ENCODE results near the gene INAFM1.
A peak's percentile ranks its signal among the peaks of the same experiment; 100 is the strongest.
"Not testable (repeated sequence)": the region's sequence is repeated elsewhere in the genome, so short reads cannot be mapped to it uniquely, and the experiment has no call there.

The INAFM1 gene

GRCh38 chr19:47284324-47284899 lies 9.7 kb downstream of the INAFM1 start:
- no peak overlapping the region for H3K4me2 ChIP-seq (ENCODE audit: low read length)
- DNase-seq = peak; percentile 61

GRCh38 chr19:47296036-47296435 lies 21.4 kb downstream of the INAFM1 start:
- Histone ChIP-seq H2BK120ac (ENCODE audit: low read depth, low read length) (no peak overlapping the region), H3K4me1 (ENCODE audit: control insufficient read depth, low read depth, low read length) (no peaks in the 10 kb centered on the region), H4K5ac (ENCODE audit: low read length) (no peak overlapping the region), H3K4me2 (ENCODE audit: low read length) (no peak overlapping the region), H3K9ac (ENCODE audit: low read length) (no peak overlapping the region), H3K79me2 (ENCODE audit: control insufficient read depth, insufficient read depth, low read length) (no peaks in the 10 kb centered on the region), H3K4ac (ENCODE audit: low read depth, low read length) (no peak overlapping the region), H3K27ac (ENCODE audit: low read depth, low read length) (no peak overlapping the region), H3K56ac (ENCODE audit: low read length) (peak overlapping the region; percentile 51), H3K23ac (ENCODE audit: low read length) (no peak overlapping the region), H2BK15ac (replicated peaks; ENCODE audit: low read depth) (no peak overlapping the region), H3K18ac (ENCODE audit: low read length) (peak overlapping the region; percentile 23), H3K36me3 (ENCODE audit: control insufficient read depth, insufficient read depth, low read length) (no peaks in the 10 kb centered on the region), H2AK5ac (ENCODE audit: low read length) (no peak overlapping the region), H3K79me1 (ENCODE audit: low read length) (no peaks in the 10 kb centered on the region), H2BK5ac (ENCODE audit: low read length) (no peak overlapping the region), H3K4me3 (ENCODE audit: low read length) (no peak overlapping the region), H3K27me3 (ENCODE audit: insufficient read depth, low read length, poor library complexity) (no peaks in the 10 kb centered on the region), H4K8ac (ENCODE audit: low read depth, low read length) (no peak overlapping the region)
- no CpG with 5 or more reads among the region's 12 CpGs for WGBS (ENCODE audit: extremely low coverage, insufficient coverage, low lambda C conversion rate)
- DNase-seq = peak; percentile 97

More at GRCh38 chr19:47284324-47284899, 9.7 kb downstream of the INAFM1 start:
- H3K4ac ChIP-seq (ENCODE audit: low read depth, low read length) = no peak overlapping the region
- H3K27me3 ChIP-seq (ENCODE audit: insufficient read depth, low read length, poor library complexity) = no peaks in the 10 kb centered on the region
- no peak overlapping the region for H4K5ac ChIP-seq (ENCODE audit: low read length)
- no peak overlapping the region for H2BK15ac ChIP-seq (replicated peaks; ENCODE audit: low read depth)
- no CpG with 5 or more reads among the region's 9 CpGs for WGBS (ENCODE audit: extremely low coverage, insufficient coverage, low lambda C conversion rate)
- no peak overlapping the region for H3K18ac ChIP-seq (ENCODE audit: low read length)
- H3K4me3 ChIP-seq (ENCODE audit: low read length) = no peak overlapping the region
- no peak overlapping the region for H3K23ac ChIP-seq (ENCODE audit: low read length)
- H2BK120ac ChIP-seq (ENCODE audit: low read depth, low read length) = no peak overlapping the region
- no peak overlapping the region for H3K9ac ChIP-seq (ENCODE audit: low read length)
- H3K27ac ChIP-seq (ENCODE audit: low read depth, low read length) = no peak overlapping the region
- H4K8ac ChIP-seq (ENCODE audit: low read depth, low read length) = no peak overlapping the region
- H3K56ac ChIP-seq (ENCODE audit: low read length) = no peak overlapping the region
- no peaks in the 10 kb centered on the region for H3K36me3 ChIP-seq (ENCODE audit: control insufficient read depth, insufficient read depth, low read length)
- H3K79me1 ChIP-seq (ENCODE audit: low read length) = no peaks in the 10 kb centered on the region
- H2BK5ac ChIP-seq (ENCODE audit: low read length) = no peak overlapping the region
- no peak overlapping the region for H2AK5ac ChIP-seq (ENCODE audit: low read length)
- H3K4me1 ChIP-seq (ENCODE audit: control insufficient read depth, low read depth, low read length) = no peaks in the 10 kb centered on the region
- no peaks in the 10 kb centered on the region for H3K79me2 ChIP-seq (ENCODE audit: control insufficient read depth, insufficient read depth, low read length)

GRCh38 chr19:47300867-47301266 lies 26.2 kb downstream of the INAFM1 start:
- WGBS (ENCODE audit: extremely low coverage, insufficient coverage, low lambda C conversion rate) = no CpG with 5 or more reads among the region's 14 CpGs
- H2BK120ac ChIP-seq (ENCODE audit: low read depth, low read length); H3K56ac ChIP-seq (ENCODE audit: low read length); H3K23ac ChIP-seq (ENCODE audit: low read length); H2BK15ac ChIP-seq (replicated peaks; ENCODE audit: low read depth); H2BK5ac ChIP-seq (ENCODE audit: low read length); H3K79me1 ChIP-seq (ENCODE audit: low read length); H3K4ac ChIP-seq (ENCODE audit: low read depth, low read length); H3K4me3 ChIP-seq (ENCODE audit: low read length); H4K5ac ChIP-seq (ENCODE audit: low read length); H3K27me3 ChIP-seq (ENCODE audit: insufficient read depth, low read length, poor library complexity); H3K27ac ChIP-seq (ENCODE audit: low read depth, low read length); DNase-seq; H2AK5ac ChIP-seq (ENCODE audit: low read length); H3K4me1 ChIP-seq (ENCODE audit: control insufficient read depth, low read depth, low read length); H3K4me2 ChIP-seq (ENCODE audit: low read length); H3K9ac ChIP-seq (ENCODE audit: low read length); H3K36me3 ChIP-seq (ENCODE audit: control insufficient read depth, insufficient read depth, low read length); H4K8ac ChIP-seq (ENCODE audit: low read depth, low read length); H3K79me2 ChIP-seq (ENCODE audit: control insufficient read depth, insufficient read depth, low read length); H3K18ac ChIP-seq (ENCODE audit: low read length): not testable (repeated sequence)

- no peak overlapping the region for H4K8ac ChIP-seq (ENCODE audit: low read depth, low read length)
- H3K27me3 ChIP-seq (ENCODE audit: insufficient read depth, low read length, poor library complexity) = no peaks in the 10 kb centered on the region
- H2BK120ac ChIP-seq (ENCODE audit: low read depth, low read length) = no peak overlapping the region
- H2AK5ac ChIP-seq (ENCODE audit: low read length) = no peak overlapping the region
- no peak overlapping the region for H3K18ac ChIP-seq (ENCODE audit: low read length)
- H2BK15ac ChIP-seq (replicated peaks; ENCODE audit: low read depth) = no peak overlapping the region
- no peaks in the 10 kb centered on the region for H3K79me1 ChIP-seq (ENCODE audit: low read length)
- H3K36me3 ChIP-seq (ENCODE audit: control insufficient read depth, insufficient read depth, low read length) = no peaks in the 10 kb centered on the region
- no peak overlapping the region for H3K4ac ChIP-seq (ENCODE audit: low read depth, low read length)
- no peak overlapping the region for H2BK5ac ChIP-seq (ENCODE audit: low read length)
- no peak overlapping the region for H3K23ac ChIP-seq (ENCODE audit: low read length)
- H3K4me2 ChIP-seq (ENCODE audit: low read length) = no peak overlapping the region
- WGBS (ENCODE audit: extremely low coverage, insufficient coverage, low lambda C conversion rate) = no CpG with 5 or more reads among the region's 10 CpGs
- H3K4me3 ChIP-seq (ENCODE audit: low read length) = no peak overlapping the region
- H3K4me1 ChIP-seq (ENCODE audit: control insufficient read depth, low read depth, low read length) = no peaks in the 10 kb centered on the region
- no peak overlapping the region for H4K5ac ChIP-seq (ENCODE audit: low read length)
- H3K79me2 ChIP-seq (ENCODE audit: control insufficient read depth, insufficient read depth, low read length) = no peaks in the 10 kb centered on the region
- no peak overlapping the region for H3K9ac ChIP-seq (ENCODE audit: low read length)
- H3K27ac ChIP-seq (ENCODE audit: low read depth, low read length) = no peak overlapping the region
- no peak overlapping the region for H3K56ac ChIP-seq (ENCODE audit: low read length)
- DNase-seq = no peak
Measured at GRCh38 chr19:47302249-47302648, 27.6 kb downstream of the INAFM1 start.

GRCh38 chr19:47303966-47304365 lies 29.3 kb downstream of the INAFM1 start:
- Histone ChIP-seq H2BK120ac (ENCODE audit: low read depth, low read length) (no peak overlapping the region), H3K27me3 (ENCODE audit: insufficient read depth, low read length, poor library complexity) (no peaks in the 10 kb centered on the region), H2AK5ac (ENCODE audit: low read length) (no peak overlapping the region), H3K23ac (ENCODE audit: low read length) (no peak overlapping the region), H3K79me1 (ENCODE audit: low read length) (no peaks in the 10 kb centered on the region), H4K5ac (ENCODE audit: low read length) (no peak overlapping the region), H3K56ac (ENCODE audit: low read length) (no peak overlapping the region), H2BK15ac (replicated peaks; ENCODE audit: low read depth) (no peak overlapping the region), H3K4me3 (ENCODE audit: low read length) (no peak overlapping the region), H3K79me2 (ENCODE audit: control insufficient read depth, insufficient read depth, low read length) (no peaks in the 10 kb centered on the region), H2BK5ac (ENCODE audit: low read length) (no peak overlapping the region), H3K27ac (ENCODE audit: low read depth, low read length) (no peak overlapping the region), H3K18ac (ENCODE audit: low read length) (no peak overlapping the region), H3K4me2 (ENCODE audit: low read length) (no peak overlapping the region), H4K8ac (ENCODE audit: low read depth, low read length) (no peak overlapping the region), H3K9ac (ENCODE audit: low read length) (no peak overlapping the region), H3K36me3 (ENCODE audit: control insufficient read depth, insufficient read depth, low read length) (no peaks in the 10 kb centered on the region), H3K4ac (ENCODE audit: low read depth, low read length) (no peak overlapping the region), H3K4me1 (ENCODE audit: control insufficient read depth, low read depth, low read length) (no peaks in the 10 kb centered on the region)
- no CpG with 5 or more reads among the region's 6 CpGs for WGBS (ENCODE audit: extremely low coverage, insufficient coverage, low lambda C conversion rate)
- DNase-seq = no peak

GRCh38 chr19:47305309-47305751 lies 30.6 kb downstream of the INAFM1 start:
- Histone ChIP-seq H3K9ac (ENCODE audit: low read length) (no peak overlapping the region), H2BK5ac (ENCODE audit: low read length) (no peak overlapping the region), H3K27ac (ENCODE audit: low read depth, low read length) (no peak overlapping the region), H3K79me1 (ENCODE audit: low read length) (no peaks in the 10 kb centered on the region), H4K8ac (ENCODE audit: low read depth, low read length) (no peak overlapping the region), H4K5ac (ENCODE audit: low read length) (no peak overlapping the region), H2AK5ac (ENCODE audit: low read length) (no peak overlapping the region), H3K23ac (ENCODE audit: low read length) (no peak overlapping the region), H3K79me2 (ENCODE audit: control insufficient read depth, insufficient read depth, low read length) (no peaks in the 10 kb centered on the region), H3K4ac (ENCODE audit: low read depth, low read length) (no peak overlapping the region), H2BK15ac (replicated peaks; ENCODE audit: low read depth) (no peak overlapping the region), H3K4me1 (ENCODE audit: control insufficient read depth, low read depth, low read length) (no peaks in the 10 kb centered on the region), H3K18ac (ENCODE audit: low read length) (no peak overlapping the region), H2BK120ac (ENCODE audit: low read depth, low read length) (no peak overlapping the region), H3K27me3 (ENCODE audit: insufficient read depth, low read length, poor library complexity) (no peaks in the 10 kb centered on the region), H3K56ac (ENCODE audit: low read length) (peak overlapping the region; percentile 8), H3K4me2 (ENCODE audit: low read length) (no peak overlapping the region), H3K36me3 (ENCODE audit: control insufficient read depth, insufficient read depth, low read length) (no peaks in the 10 kb centered on the region), H3K4me3 (ENCODE audit: low read length) (no peak overlapping the region)
- DNase-seq = peak; percentile 78
- no CpG with 5 or more reads among the region's 14 CpGs for WGBS (ENCODE audit: extremely low coverage, insufficient coverage, low lambda C conversion rate)
